Heart left ventricle (tissue), 13 donors: ENCODE results near the gene KCNQ1.

Experiments
- POLR2A ChIP-seq, 2 donors: fragments of 450-650 bp; IDR thresholded peaks; one replicate each; pipeline ENCODE4 v1.6.1; 2017; ENCODE audit warnings: antibody characterized with exemption in 2 of 2, mild to moderate bottlenecking in 2 of 2, moderate library complexity in 2 of 2
- TF ChIP-seq, protein P1 (sequence below), 12 donors: fragments of 200-600 bp; sonication (generic) in 4 of 12; IDR thresholded peaks; one replicate each; pipeline versions ENCODE4 v1.5.0 to v1.8.0; 2018 to 2022; ENCODE audit warnings: antibody characterized with exemption in 12 of 12, mild to moderate bottlenecking in 5 of 12
- donor health status: ischemic (EF 13 %, LVEDD 7.1; RV severe dilation, severe dysfunction).
- donor health status: DM: no; HTN: yes; CAD: no.
- donor health status: DM: no; HTN: no; CAD: no.
- donor health status: ischemic (EF 25% LVEDD 6.9; RV normal size, moderate dysfunction).
- donor health status: ischemic (EF 25% LVEDD 5.7; RV mildly dilated, moderate dysfunction).
- donor health status: ischemic (EF 35%, LVEDD 5.7; RV mildly dilated, moderate dysfunction).
- donor health status: nonischemic (EF 11% LVEDD 7.7; RV severe dilation, severe dysfunction).
- donor health status: DM: yes; HTN: yes; CAD: no.
- donor health status: PGD.
- donor health status: ischemic (EF 29% LVEDD 5.4; RV normal size, mild dysfunction).
- donor health status: nonischemic (EF 23%, LVEDD 6.1; RV moderate dilation, normal function).

DNA sequence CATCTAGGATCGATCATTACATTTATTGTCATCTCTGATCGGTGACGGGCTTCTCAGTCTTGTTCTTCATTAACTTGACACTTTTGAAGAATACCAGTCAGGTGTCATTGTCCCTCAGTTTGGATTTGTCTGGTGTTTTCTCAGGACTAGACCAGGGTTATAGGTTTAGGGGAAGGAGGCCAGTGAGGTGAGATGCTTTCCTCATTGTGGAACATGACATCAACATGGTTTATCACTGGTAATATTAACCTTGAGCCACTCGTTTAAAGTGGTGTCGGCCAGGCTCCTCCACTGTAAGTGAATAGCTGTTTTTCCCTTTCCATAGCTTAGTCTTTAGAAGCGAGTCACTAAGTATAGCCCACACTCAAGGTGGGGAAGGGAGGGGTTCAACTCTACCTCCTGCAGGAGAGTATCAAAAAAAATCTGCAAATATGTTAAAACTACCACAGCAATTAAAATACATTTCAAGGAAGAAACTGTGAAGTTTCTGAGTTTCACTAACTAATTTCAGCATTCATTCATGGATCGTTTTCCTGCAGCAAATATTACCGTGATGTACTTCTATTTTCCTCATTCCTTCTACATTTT, 213.0 kb downstream of the KCNQ1 start:
- no peak for TF ChIP-seq POLR2A (IDR thresholded peaks at IDR 0.05)
- TF ChIP-seq, protein P1, sequence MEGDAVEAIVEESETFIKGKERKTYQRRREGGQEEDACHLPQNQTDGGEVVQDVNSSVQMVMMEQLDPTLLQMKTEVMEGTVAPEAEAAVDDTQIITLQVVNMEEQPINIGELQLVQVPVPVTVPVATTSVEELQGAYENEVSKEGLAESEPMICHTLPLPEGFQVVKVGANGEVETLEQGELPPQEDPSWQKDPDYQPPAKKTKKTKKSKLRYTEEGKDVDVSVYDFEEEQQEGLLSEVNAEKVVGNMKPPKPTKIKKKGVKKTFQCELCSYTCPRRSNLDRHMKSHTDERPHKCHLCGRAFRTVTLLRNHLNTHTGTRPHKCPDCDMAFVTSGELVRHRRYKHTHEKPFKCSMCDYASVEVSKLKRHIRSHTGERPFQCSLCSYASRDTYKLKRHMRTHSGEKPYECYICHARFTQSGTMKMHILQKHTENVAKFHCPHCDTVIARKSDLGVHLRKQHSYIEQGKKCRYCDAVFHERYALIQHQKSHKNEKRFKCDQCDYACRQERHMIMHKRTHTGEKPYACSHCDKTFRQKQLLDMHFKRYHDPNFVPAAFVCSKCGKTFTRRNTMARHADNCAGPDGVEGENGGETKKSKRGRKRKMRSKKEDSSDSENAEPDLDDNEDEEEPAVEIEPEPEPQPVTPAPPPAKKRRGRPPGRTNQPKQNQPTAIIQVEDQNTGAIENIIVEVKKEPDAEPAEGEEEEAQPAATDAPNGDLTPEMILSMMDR (IDR thresholded peaks at IDR 0.05), result no peak
